WTC11 (cell line): Measurements from ENCODE around the gene ZNF212.

Experiments
- ETV6 ChIP-seq: sonication (generic); formaldehyde crosslinking; IDR thresholded peaks from 2 replicates; pipeline ENCODE4 v1.8.1; 2022; ENCODE audit warnings: mild to moderate bottlenecking, missing genetic modification reagents
- GABPB1 ChIP-seq: sonication (generic); formaldehyde crosslinking; IDR thresholded peaks from 2 replicates; pipeline ENCODE4 v1.8.1; 2023; ENCODE audit warnings: mild to moderate bottlenecking, missing genetic modification reagents
- NR3C1 ChIP-seq: sonication (generic); formaldehyde crosslinking; conservative IDR thresholded peaks from 2 replicates; pipeline ENCODE4 v1.8.1; 2023; ENCODE audit warnings: low read depth, mild to moderate bottlenecking, missing genetic modification reagents
- TF ChIP-seq, protein P1 (sequence below): sonication (generic); formaldehyde crosslinking; IDR thresholded peaks from 2 replicates; pipeline ENCODE4 v1.8.0; 2022; ENCODE audit warnings: missing genetic modification reagents
- TF ChIP-seq, protein P2 (sequence below): fragments of 200-600 bp; IDR thresholded peaks from 2 replicates; pipeline ENCODE4 v1.8.0; 2022; ENCODE audit warnings: antibody characterized with exemption
- TF ChIP-seq, protein P3 (sequence below): sonication (generic); formaldehyde crosslinking; IDR thresholded peaks from 2 replicates; pipeline ENCODE4 v1.8.1; 2023; ENCODE audit warnings: mild to moderate bottlenecking, missing genetic modification reagents

DNA sequence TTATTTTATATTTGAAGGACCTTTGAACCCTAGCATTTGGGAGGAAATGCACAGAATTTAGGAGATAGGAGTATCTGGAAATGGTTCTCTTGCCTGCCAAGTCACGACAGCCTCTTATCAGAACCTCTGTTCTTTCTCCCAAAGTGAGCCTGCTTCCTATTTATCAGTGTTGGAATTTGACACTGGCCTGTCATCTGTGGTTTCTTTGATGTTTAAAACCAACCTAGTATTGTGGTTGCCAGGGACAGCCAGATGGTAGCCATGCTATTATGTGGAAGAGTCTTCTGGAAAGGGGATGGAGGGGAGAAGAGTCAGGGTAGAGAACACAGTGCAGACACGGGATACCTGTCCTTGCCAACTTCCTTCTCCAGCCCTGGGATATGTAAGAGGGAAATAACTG is 23.0 kb upstream of the ZNF212 start:
- TF ChIP-seq, protein P1, sequence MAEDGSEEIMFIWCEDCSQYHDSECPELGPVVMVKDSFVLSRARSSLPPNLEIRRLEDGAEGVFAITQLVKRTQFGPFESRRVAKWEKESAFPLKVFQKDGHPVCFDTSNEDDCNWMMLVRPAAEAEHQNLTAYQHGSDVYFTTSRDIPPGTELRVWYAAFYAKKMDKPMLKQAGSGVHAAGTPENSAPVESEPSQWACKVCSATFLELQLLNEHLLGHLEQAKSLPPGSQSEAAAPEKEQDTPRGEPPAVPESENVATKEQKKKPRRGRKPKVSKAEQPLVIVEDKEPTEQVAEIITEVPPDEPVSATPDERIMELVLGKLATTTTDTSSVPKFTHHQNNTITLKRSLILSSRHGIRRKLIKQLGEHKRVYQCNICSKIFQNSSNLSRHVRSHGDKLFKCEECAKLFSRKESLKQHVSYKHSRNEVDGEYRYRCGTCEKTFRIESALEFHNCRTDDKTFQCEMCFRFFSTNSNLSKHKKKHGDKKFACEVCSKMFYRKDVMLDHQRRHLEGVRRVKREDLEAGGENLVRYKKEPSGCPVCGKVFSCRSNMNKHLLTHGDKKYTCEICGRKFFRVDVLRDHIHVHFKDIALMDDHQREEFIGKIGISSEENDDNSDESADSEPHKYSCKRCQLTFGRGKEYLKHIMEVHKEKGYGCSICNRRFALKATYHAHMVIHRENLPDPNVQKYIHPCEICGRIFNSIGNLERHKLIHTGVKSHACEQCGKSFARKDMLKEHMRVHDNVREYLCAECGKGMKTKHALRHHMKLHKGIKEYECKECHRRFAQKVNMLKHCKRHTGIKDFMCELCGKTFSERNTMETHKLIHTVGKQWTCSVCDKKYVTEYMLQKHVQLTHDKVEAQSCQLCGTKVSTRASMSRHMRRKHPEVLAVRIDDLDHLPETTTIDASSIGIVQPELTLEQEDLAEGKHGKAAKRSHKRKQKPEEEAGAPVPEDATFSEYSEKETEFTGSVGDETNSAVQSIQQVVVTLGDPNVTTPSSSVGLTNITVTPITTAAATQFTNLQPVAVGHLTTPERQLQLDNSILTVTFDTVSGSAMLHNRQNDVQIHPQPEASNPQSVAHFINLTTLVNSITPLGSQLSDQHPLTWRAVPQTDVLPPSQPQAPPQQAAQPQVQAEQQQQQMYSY: no peak
- TF ChIP-seq, protein P2, sequence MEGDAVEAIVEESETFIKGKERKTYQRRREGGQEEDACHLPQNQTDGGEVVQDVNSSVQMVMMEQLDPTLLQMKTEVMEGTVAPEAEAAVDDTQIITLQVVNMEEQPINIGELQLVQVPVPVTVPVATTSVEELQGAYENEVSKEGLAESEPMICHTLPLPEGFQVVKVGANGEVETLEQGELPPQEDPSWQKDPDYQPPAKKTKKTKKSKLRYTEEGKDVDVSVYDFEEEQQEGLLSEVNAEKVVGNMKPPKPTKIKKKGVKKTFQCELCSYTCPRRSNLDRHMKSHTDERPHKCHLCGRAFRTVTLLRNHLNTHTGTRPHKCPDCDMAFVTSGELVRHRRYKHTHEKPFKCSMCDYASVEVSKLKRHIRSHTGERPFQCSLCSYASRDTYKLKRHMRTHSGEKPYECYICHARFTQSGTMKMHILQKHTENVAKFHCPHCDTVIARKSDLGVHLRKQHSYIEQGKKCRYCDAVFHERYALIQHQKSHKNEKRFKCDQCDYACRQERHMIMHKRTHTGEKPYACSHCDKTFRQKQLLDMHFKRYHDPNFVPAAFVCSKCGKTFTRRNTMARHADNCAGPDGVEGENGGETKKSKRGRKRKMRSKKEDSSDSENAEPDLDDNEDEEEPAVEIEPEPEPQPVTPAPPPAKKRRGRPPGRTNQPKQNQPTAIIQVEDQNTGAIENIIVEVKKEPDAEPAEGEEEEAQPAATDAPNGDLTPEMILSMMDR: no peak
- TF ChIP-seq, protein P3, sequence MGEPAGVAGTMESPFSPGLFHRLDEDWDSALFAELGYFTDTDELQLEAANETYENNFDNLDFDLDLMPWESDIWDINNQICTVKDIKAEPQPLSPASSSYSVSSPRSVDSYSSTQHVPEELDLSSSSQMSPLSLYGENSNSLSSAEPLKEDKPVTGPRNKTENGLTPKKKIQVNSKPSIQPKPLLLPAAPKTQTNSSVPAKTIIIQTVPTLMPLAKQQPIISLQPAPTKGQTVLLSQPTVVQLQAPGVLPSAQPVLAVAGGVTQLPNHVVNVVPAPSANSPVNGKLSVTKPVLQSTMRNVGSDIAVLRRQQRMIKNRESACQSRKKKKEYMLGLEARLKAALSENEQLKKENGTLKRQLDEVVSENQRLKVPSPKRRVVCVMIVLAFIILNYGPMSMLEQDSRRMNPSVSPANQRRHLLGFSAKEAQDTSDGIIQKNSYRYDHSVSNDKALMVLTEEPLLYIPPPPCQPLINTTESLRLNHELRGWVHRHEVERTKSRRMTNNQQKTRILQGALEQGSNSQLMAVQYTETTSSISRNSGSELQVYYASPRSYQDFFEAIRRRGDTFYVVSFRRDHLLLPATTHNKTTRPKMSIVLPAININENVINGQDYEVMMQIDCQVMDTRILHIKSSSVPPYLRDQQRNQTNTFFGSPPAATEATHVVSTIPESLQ (CRISPR knock-in tag): no peak
- no peak for TF ChIP-seq NR3C1
- TF ChIP-seq GABPB1 (CRISPR knock-in tag): no peak
- TF ChIP-seq ETV6: no peak
